ENCODE measurements around the gene ABCC9.
"Not testable (repeated sequence)": the region's sequence is repeated elsewhere in the genome, so short reads cannot be mapped to it uniquely, and the experiment has no call there.

Gene ABCC9

DNA sequence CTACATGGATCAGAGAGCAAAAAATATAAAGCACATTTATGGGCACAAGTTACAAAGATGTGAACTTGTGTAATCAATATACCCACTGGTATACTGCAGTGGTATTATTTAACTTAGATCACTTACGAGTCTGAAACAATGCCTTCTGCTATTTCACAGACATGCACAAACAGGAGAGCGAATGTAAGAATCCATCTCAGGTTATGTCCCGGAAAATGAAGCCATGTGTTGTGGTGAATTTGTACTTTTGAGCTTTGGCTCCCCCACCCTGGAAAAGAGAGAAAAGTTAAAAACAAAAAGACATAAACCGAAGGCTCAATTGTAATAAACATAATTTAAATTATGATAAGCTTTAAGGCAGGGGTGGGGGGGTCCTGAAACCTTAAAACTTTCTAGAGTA, 7.6 kb downstream of the ABCC9 start:
- no peak for DNase-seq (ENCODE audit: low spot score)

- DNase-seq (ENCODE audit: low spot score) = not testable (repeated sequence)
These were observed 11.3 kb downstream of the ABCC9 start for GRCh38 chr12:21929972-21930371.

DNA sequence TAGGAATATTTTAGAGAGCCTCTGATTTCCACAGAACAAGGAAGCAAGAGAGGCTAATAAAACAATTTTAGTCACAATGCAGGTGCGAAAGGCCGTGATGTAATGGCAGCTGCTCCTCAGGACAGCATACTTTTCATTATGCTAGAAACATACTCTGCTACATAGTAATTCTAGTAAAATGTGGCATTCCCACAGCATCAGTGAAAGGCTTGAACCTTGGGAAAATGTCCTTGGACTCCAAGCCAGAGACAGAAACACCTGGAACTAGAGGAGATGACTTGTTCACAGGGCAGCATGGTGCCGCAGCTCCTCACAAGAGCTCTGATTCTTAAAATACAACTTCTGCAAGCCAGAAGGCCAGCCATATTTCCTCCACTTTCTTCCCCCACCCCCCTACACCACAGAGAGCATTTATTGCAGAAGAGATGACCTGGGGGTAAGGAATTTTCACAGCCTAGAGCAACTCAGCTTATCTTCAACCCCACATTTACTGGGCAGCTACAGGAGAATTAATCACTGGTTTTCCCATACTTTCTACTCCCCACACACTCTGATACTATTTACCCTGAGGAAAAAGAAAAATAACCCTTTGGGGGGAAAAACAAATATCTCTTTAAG, 15.8 kb downstream of the ABCC9 start:
- DNase-seq (ENCODE audit: low spot score) = no peak

- DNase-seq (ENCODE audit: low spot score) = no peak
These were observed 19.8 kb downstream of the ABCC9 start for GRCh38 chr12:21921436-21921835.

DNA sequence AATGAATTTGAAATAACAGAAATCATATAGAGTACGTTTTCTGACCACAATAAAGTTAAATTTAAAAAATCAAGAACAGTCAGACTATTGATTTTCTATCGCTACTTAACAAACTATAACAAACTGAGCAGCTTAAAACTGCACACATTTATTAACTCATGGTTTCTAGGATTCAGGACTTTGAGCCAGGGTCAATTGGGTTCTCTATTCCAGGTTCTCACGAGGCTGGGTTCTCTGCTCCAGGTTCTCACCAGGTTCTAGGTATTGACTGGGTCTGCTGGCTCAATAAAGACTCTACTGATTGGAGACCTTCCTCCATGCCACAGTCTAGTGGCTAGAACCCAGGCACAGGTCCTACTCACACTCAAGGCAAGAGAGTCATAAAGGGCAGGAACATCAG, 22.8 kb downstream of the ABCC9 start:
- DNase-seq (ENCODE audit: low spot score) = no peak

DNA sequence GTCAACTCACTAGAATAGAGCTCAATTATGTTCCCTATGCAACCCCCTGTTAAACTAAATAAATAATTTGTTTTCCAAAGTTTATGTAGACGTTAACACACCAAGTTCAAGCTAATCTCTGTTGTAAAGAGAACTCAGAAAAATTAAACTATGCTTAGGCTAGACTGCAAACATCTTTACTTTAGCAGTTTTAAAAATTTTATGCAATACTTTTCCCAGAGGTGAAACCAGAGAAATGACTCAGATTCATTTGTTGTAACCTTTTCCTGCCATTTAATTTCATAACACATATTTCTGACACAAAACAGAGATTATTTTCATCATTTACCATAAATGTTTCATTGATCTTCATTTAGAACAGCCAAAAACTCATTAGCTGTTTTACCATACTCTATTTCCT, 27.4 kb downstream of the ABCC9 start:
- no peak for DNase-seq (ENCODE audit: low spot score)

- no peak for DNase-seq (ENCODE audit: low spot score)
These were observed 28.9 kb downstream of the ABCC9 start for GRCh38 chr12:21912318-21912717.

- no peak for DNase-seq (ENCODE audit: low spot score)
These were observed 29.4 kb downstream of the ABCC9 start for GRCh38 chr12:21911832-21912231.

DNA sequence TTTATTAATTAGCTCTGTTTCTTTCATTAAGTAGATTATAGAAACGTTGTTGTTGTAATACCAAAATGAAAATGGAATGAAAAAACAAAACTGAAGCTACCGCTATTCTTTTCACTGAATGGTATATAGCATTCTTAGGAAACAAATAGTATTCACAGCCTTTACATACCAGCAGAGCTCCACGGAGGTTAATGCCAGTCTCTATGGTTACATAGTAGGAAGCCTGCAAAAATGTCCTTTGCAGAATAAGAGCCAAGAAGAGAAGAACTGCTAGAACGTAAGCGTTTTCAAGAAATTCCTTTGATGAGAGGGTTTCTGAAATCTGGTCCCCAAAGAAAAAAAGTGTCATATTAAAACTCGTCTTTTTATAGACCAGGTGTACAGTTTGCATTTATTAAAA, 30.6 kb downstream of the ABCC9 start:
- no peak for DNase-seq (ENCODE audit: low spot score)

DNA sequence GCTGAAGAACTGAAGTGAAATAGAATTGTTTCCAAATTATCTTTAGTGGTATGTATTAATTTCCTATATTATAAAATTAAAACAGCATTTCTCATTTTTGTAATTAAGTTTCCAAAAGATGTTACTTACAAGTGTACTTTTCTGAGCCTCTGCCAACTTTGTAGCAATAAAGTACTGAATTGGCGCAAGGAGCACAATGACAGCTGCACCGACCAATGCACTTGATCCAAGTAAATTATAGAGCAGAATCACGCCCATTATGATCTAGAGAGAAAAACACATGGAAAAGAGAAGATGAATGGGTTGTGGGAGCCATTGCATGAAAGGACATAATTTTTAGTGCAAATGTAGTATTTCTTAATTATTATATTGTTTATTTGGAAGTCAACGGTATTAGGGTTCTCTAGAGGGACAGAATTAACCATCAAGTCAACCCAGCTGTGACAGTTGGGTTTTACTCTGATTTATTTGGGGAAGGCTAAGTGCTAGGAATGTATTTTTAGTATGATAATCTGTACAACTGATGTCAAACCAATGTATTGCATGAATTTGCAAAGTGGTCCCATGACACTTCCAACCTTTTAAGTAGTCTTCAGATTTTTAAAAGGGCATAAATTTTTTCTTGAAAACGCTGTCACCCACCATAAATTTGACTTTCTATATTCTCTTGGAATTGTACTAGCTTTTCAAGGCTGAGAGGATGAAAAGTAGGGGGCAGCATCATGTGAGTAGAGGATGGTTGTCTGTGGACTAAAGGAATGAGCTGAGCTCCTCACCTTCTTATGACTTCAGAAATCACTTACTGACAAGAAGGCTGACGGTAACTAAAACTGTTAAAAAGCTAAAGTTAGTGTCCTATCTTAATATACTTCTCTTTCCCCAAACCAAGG, 33.0 kb downstream of the ABCC9 start:
- no peak for DNase-seq (ENCODE audit: low spot score)

GRCh38 chr12:21906919-21907493, 34.2 kb downstream of the ABCC9 start:
- DNase-seq (ENCODE audit: low spot score) = no peak

GRCh38 chr12:21899532-21899931, 41.7 kb downstream of the ABCC9 start:
- DNase-seq (ENCODE audit: low spot score) = not testable (repeated sequence)

GRCh38 chr12:21895651-21896050, 45.6 kb downstream of the ABCC9 start:
- DNase-seq (ENCODE audit: low spot score) = no peak

DNA sequence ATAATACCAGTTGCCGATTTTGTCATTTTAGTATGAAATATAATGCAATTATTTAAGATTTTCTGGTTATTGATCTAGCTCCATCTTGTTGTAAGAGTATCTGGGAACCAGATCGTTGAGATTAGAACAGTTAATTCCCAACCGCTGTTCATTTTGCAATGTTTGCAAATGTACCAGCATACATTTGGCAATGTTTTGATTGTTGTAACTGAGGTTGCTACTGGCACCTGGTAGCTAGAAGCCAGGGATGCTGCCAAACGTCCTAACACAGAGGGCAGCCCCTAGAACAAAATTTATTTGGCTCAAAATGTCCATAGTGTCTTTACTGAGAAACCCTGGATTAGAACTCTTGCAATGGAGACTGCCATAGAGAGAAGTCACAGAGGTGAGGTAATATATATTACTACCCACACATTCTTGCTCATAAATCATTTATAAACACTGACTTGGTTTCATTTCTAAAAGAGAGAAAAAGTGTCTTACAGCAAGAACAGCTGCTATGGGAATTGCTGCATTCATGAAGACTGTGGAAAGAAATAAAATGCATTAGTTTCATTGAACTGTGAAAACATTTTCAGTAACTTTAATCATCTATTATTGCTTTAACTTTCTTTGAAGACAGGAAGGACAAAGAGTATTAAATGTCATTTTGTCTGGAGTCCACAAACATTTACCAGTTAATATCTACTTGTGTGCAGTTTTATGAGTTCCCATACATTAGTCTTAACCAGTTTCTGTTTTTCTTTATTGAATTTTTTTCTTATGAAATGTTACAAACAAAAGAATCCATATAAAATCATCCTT, 46.2 kb downstream of the ABCC9 start:
- no peak for DNase-seq (ENCODE audit: low spot score)

DNA sequence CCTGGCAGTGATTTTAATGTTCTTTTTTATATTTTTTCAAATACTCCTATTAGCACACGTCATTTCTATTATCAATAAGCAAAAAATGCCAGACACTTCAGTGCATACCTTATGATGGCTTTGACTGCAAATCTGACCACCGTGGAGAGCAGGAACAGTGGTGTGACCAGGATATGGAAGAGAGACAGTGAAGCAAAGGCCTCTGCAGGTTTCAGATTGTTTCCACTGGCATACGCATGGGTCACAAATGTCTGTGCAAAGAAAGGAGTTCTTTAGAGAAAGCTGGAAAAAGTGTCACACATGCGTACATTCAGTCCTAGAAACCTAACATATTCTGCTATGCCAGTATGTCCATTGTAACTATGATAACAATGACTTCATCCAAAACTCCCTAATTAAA, 47.3 kb downstream of the ABCC9 start:
- no peak for DNase-seq (ENCODE audit: low spot score)

DNA sequence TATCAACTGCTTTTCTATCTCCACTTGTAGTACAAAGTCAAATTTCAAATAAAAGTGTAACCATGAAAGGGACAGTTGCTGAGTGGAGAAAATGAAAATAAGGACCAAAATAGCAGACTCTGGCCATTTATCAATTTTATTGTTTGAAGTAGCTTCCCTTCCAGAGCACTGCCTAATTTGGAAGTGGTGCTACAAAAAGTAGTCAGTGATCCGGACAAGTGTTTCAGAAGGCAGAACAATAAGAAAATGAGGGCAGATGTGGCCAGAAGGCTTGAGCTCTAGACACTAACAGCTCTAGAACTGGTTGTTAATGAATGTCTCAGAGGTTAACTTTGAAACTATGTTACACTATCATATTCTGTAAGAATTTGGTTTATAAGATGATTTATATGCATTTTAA, 48.9 kb downstream of the ABCC9 start:
- no peak for DNase-seq (ENCODE audit: low spot score)

DNA sequence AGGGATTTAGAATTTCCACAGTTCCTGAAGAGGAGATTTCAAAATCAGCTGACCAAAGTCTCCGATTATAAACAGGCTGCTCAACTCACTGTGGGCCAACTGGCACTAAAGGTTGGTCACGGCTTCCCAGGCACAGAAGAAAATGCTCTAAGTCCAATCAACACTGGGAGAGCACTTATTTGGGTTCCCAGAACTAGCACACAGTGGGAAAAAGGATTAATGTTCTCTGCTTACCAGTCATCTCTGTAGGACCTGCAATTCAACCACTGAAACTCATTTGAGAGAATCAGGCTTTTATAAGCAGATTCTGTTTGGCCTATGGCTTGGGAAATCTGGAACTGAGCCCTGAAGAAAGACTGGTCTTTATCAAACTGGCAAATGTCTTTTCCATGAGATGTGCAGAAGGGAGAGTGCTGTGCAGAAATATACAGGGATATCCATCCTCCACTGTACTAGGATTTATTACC, 49.4 kb downstream of the ABCC9 start:
- DNase-seq (ENCODE audit: low spot score) = no peak

DNA sequence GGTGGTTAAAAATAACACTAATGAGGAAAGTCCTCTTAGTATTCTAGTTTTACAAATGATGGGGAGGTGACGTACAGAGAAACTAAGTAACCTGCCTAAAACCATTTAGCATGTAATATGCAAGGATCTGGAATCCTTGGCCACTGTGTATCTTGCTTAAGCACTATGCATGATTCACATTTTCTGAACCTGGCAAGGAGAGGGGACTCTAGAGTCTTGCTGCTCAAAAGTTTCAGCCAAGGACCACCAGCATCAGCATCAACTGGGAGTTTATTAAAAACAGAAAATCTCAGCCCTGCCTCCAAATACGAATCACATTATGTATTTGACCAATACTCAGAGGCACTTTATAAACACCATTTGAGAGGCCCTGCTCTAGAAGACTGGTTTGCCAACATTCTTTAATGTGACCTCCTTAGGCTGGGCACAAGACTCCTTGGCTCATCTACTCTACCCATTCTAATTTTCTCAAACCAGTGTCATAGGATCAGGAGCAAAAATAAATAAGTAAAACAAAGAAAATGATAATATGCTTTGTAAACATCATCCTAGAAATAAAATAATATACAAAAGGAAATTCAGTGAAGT, 52.9 kb downstream of the ABCC9 start:
- DNase-seq (ENCODE audit: low spot score) = no peak

- DNase-seq (ENCODE audit: low spot score) = no peak
These were observed 56.3 kb downstream of the ABCC9 start for GRCh38 chr12:21884936-21885335.

- DNase-seq (ENCODE audit: low spot score) = no peak
These were observed 58.6 kb downstream of the ABCC9 start for GRCh38 chr12:21882635-21883034.

- no peak for DNase-seq (ENCODE audit: low spot score)
These were observed 59.3 kb downstream of the ABCC9 start for GRCh38 chr12:21881965-21882364.

DNA sequence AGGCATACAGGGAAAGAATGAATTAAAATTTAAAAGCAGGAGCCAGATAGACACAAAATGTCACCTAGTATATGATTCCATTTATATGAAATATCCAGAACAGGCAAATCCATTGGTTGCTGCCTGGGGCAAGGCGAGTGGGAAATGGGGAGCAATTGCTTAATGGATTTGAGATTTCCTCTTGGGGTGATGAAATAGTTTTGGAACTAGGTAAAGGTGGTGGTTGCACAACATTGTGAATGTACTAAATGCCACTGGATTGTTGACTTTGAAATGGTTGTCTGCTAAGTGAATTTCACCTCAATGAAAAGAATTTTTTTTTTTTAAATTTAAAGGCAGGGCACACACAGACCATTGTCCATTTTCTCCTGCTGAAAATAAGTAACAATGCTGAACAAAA, 61.9 kb downstream of the ABCC9 start:
- DNase-seq (ENCODE audit: low spot score) = no peak
